ENCODE measurements around the gene ING3. TPM values are rescaled to one million over a fixed set of nuclear protein-coding genes. Genes with fewer than 3 reads are reported as not detected.

The ING3 gene
- total and polyA plus RNA-seq, 9 of the 15 experiments (the other 6 are each of a cell fraction or from before 2014, with no cell fraction given) = 22.8 to 233 (median 50.4) TPM

- TF ChIP-seq ETS2 (tag; IDR thresholded peaks at IDR 0.05; ENCODE audit: borderline replicate concordance, poor library complexity, severe bottlenecking) (no peak), HMG20A (CRISPR knock-in tag; conservative IDR thresholded peaks at IDR 0.05) (no peak), TBP (optimal IDR thresholded peaks at IDR 0.05; ENCODE audit: low read depth, low read length) (no peak), FOSL1 (tag; conservative IDR thresholded peaks at IDR 0.05) (no peak)
- TF ChIP-seq, protein P1, sequence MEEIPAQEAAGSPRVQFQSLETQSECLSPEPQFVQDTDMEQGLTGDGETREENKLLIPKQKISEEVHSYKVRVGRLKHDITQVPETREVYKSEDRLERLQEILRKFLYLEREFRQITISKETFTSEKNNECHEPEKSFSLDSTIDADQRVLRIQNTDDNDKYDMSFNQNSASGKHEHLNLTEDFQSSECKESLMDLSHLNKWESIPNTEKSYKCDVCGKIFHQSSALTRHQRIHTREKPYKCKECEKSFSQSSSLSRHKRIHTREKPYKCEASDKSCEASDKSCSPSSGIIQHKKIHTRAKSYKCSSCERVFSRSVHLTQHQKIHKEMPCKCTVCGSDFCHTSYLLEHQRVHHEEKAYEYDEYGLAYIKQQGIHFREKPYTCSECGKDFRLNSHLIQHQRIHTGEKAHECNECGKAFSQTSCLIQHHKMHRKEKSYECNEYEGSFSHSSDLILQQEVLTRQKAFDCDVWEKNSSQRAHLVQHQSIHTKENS (CRISPR knock-in tag; IDR thresholded peaks at IDR 0.05) = no peak
- TF ChIP-seq, protein P2, sequence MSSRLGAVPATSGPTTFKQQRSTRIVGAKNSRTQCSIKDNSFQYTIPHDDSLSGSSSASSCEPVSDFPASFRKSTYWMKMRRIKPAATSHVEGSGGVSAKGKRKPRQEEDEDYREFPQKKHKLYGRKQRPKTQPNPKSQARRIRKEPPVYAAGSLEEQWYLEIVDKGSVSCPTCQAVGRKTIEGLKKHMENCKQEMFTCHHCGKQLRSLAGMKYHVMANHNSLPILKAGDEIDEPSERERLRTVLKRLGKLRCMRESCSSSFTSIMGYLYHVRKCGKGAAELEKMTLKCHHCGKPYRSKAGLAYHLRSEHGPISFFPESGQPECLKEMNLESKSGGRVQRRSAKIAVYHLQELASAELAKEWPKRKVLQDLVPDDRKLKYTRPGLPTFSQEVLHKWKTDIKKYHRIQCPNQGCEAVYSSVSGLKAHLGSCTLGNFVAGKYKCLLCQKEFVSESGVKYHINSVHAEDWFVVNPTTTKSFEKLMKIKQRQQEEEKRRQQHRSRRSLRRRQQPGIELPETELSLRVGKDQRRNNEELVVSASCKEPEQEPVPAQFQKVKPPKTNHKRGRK (tag; IDR thresholded peaks at IDR 0.05) = no peak
These were observed 60.8 kb downstream of the ING3 start (continued) for GRCh38 chr7:121011401-121011800.

DNA sequence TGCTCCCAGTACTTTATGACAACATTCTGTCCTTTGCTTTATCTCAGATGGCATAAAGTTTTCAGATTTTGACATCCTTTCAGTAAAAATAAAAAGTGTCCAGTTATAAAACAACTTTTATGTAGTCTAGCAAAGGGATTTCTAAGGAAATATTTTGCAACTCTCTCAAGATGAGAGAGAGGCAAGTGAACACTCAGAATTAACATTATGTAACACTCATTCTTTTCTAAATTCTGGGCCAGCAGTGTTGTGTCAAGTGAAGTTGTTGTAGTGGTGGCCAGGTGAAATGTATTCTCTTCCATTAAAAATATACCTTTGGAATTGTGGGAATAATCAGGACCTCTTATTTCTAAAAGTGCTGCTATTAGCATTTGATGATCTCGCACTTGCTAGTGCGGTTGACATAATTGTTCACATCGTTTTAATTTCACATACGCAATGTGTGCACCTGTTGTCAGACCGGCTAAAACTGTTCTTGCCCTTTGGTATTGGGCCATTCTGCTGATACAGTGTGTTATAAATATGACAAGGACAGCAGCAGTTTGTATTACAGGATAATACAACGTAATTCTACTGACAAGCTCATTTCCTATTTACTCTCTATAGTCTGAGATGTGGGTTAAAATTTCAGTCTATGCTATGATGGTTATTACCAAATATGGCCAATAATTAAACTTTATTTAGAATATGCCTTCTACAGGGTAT is 61.7 kb downstream of the ING3 start:
- Histone ChIP-seq H3K9ac (ENCODE audit: insufficient read depth in 1 of 2, low read depth in 2 of 2, low read length in 2 of 2) (no peak overlapping the region), H3K36me3 (ENCODE audit: control insufficient read depth, insufficient read depth, low read length) (peaks cover 92% of the 10 kb centered on the region), H3K27ac (ENCODE audit: extremely low read depth, low read depth, low read length) (no peak overlapping the region), H2AFZ (ENCODE audit: low read depth, low read length) (no peak overlapping the region), H3K9me3 (replicated peaks; ENCODE audit: control insufficient read depth, insufficient read depth, low read depth, low read length) (no peaks in the 10 kb centered on the region), H3K27me3 (ENCODE audit: control insufficient read depth in 2 of 2, insufficient read depth in 2 of 2, low read length in 2 of 2) (no peaks in the 10 kb centered on the region), H4K20me1 (replicated peaks; ENCODE audit: control insufficient read depth, insufficient read depth, low read length) (no peaks in the 10 kb centered on the region; the same call in 1 of the 2 replicates), H3K79me2 (ENCODE audit: control insufficient read depth, insufficient read depth, low read length) (peaks cover 97% of the 10 kb centered on the region), H3K4me2 (ENCODE audit: insufficient read depth, low read length) (no peak overlapping the region), H3K4me1 (replicated peaks in 1 of 2; ENCODE audit: control insufficient read depth in 2 of 2, insufficient read depth in 2 of 2, low read length in 2 of 2) (peaks cover 4 to 31% of the 10 kb centered on the region in 2 experiments; a peak in 3 of 5 replicates), H3K4me3 (no peak overlapping the region), H3K9me1 (ENCODE audit: control insufficient read depth, insufficient read depth, low read length) (no peaks in the 10 kb centered on the region)
- in situ Hi-C loops (cut with MboI) (no loop called here), intact Hi-C loops (cut with micrococcal nuclease) (no loop called here)
- BruUV-seq (replicated peaks) = no TSS peak
- no peak for DNase-seq (ENCODE audit: extremely low read depth in 1 of 4, low spot score in 3 of 4)
- FAIRE-seq = no peak
- POLR2A ChIA-PET = interaction anchor here (1.9 to 2.5 kb wide), 2 partner anchors 12 to 64 kb away, joined by 6 to 9 read pairs; no protein-coding TSS in a partner anchor
- WGBS (ENCODE audit: insufficient coverage, low coverage, missing lambda C conversion rate) = 97% methylated on average over 6 of the region's 6 CpGs
- CTCF ChIA-PET (ENCODE audit: low intra/inter-chr PET ratio) = no interaction called here
- ATAC-seq = no peak
- no peak for TF ChIP-seq ZNF324 (CRISPR knock-in tag; IDR thresholded peaks at IDR 0.05)
- no peak for TF ChIP-seq STAT5B (CRISPR knock-in tag; IDR thresholded peaks at IDR 0.05)
- TF ChIP-seq CBX3 (IDR thresholded peaks at IDR 0.05; ENCODE audit: borderline replicate concordance in 1 of 2, low read length in 2 of 2) = no peak
- no peak for TF ChIP-seq SREBF1 (IDR thresholded peaks at IDR 0.05; ENCODE audit: borderline replicate concordance, low read depth, low read length)
- TF ChIP-seq FOXK1 (CRISPR knock-in tag; IDR thresholded peaks at IDR 0.05; ENCODE audit: borderline replicate concordance) = no peak
- no peak for TF ChIP-seq GABPB2 (CRISPR knock-in tag; conservative IDR thresholded peaks at IDR 0.05)
